GM19455 (cell line): ENCODE data around the gene BANP.
"Not testable (repeated sequence)": the region's sequence is repeated elsewhere in the genome, so short reads cannot be mapped to it uniquely, and the experiment has no call there.

Experiments
- ATAC-seq: cut with Tn5 transposase; IDR thresholded peaks from one replicate; pipeline ENCODE4 v1.9.1; 2021; ENCODE audit not compliant: unreplicated experiment

The BANP gene

DNA sequence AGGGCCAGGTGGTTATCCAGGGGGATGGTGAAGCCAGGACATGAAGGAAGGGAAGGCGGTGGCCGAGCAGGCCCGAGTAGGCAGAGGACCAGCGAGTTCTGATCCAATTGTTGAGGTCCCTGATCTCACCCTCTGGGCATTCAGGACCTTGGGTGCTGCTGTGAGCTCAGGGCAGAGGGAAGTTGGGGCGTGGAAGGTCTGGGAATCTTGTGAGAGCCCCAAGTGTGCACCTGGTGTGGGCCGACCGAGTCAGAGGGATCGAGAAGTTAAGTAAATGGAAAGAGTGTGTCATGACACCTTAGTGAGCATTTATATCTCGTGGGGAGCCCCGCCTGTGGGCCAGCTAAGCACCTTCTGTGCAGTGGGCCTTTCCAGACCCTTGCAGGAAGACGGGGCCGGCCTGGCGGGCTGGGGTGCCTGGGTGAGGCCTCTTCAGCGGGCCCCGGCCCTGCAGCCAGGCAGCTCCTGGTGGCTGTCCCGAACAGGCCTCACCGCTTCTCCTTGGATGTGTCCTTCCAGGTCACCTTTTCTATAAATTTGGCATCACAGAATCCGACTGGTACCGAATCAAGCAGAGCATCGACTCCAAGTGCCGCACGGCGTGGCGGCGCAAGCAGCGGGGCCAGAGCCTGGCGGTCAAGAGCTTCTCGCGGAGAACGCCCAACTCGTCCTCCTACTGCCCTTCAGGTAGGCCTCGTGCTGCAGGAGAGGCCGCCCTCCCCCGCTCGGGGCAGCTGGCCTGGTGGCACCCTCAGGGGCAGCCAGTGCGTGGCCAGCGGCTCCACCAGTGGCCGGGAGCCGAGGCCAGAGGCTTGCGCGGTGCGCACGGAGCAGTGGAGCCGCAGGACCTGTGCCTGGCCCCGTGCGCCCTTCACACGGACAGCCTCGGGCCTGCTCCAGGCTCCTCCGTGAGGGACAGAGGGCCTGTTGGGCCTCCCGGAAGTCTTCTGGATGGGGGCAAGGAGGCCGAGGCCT lies 76.0 kb downstream of the BANP start:
- no peak for ATAC-seq

GRCh38 chr16:88028177-88028930 lies 77.1 kb downstream of the BANP start:
- ATAC-seq, result not testable (repeated sequence)

DNA sequence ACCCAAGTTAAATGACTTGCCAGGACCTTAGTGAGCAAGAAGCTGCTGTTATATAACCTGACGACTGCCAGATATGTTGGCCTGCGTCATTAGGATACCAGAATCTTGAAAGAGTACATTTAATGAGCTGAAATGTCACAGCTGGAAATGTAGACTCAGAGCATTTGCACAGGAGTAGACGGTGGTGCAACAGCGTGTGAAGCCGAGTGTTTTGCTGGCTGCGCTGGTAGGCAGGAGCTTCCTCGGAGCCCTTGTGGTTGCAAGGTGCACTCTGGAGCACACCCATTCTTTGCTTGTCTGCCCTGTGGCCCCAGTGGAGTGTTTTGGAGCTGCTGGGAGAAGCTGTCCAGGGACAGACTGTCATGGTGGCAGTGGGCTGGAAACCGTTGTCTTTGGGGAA lies 79.3 kb downstream of the BANP start:
- ATAC-seq, result no peak

- ATAC-seq, result not testable (repeated sequence)
These were observed 79.7 kb downstream of the BANP start for GRCh38 chr16:88030961-88031360.

GRCh38 chr16:88033003-88033740 lies 81.9 kb downstream of the BANP start:
- not testable (repeated sequence) for ATAC-seq

GRCh38 chr16:88034770-88035169 lies 83.5 kb downstream of the BANP start:
- ATAC-seq, result no peak

- no peak for ATAC-seq
These were observed 84.1 kb downstream of the BANP start for GRCh38 chr16:88035292-88035691.

DNA sequence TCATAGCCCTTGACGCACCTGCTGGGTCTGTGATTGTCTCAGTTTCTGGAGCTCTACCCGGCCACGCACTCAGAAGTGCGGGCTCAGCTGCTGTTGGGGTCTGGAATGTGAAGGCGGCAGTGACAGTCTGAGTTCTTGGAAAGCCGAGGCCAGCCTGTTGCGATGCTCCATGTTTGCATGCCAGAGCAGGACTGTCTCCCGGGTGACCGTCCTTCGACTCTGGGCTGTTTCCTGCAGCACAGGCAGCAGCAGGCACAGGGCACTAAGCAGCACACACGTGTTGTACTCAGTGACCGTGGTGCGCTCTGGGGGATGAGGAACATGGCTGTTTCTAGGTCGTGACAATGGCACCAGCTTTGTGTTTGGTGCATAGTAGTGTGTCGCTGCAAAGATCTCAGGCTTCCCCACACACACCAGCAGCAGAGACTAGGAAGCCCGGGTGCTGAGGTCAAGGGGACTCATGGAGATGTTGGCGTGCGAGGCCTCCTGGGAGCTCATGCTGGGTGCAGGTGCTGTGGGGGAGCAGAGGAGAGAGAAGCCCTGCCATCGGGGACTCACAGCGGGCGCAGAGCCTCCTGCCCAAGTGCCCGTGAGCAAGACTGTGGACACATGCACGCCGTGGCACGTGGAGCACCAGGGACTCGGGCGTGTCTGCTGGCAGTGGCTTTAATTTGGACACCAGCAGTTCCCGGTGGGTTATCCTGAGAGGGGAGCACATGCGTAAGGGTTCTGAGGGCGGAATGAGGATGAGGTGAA lies 84.8 kb downstream of the BANP start:
- ATAC-seq, result not testable (repeated sequence)

GRCh38 chr16:88036640-88036996 lies 85.4 kb downstream of the BANP start:
- not testable (repeated sequence) for ATAC-seq

DNA sequence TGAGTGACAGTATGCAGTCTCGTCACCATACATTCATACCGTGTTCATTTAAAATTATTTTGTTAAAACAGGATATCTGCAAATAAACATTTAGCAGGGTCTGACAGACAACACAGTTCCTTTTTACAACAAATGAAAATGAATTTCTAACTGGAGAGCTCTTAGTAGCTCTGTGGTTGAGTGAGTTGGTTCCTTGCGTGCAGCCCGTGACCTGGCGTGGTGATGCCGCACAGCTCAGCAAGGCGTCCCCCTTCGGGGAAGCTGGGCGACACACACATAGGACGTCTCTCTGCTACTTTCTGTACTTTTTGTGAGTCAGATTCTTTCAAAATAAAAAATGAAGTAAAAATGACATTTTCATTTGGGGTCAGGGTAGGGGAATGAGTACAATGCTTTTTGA lies 86.1 kb downstream of the BANP start:
- not testable (repeated sequence) for ATAC-seq

- not testable (repeated sequence) for ATAC-seq
These were observed 86.8 kb downstream of the BANP start for GRCh38 chr16:88037876-88038525.

- not testable (repeated sequence) for ATAC-seq
These were observed 87.3 kb downstream of the BANP start for GRCh38 chr16:88038526-88038908.

DNA sequence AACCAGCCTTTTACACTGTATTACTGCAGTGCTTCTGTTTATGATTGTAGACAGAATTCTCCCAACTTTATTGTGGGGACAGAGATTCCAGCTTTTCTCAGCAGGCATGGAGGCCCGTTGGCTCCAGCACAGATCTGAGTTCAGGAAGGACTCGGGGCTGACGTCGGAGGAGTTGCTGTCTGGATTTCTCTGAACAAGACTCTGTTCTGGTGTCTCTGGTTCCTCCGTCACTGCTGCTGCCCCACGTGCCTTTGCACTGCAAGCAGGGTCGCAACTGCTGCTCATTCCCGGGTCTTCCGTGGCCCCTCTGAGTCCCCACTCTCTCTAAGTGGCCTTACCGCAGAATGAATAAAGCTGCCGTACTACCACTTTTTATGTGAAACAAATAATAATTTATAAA lies 88.4 kb downstream of the BANP start:
- no peak for ATAC-seq

DNA sequence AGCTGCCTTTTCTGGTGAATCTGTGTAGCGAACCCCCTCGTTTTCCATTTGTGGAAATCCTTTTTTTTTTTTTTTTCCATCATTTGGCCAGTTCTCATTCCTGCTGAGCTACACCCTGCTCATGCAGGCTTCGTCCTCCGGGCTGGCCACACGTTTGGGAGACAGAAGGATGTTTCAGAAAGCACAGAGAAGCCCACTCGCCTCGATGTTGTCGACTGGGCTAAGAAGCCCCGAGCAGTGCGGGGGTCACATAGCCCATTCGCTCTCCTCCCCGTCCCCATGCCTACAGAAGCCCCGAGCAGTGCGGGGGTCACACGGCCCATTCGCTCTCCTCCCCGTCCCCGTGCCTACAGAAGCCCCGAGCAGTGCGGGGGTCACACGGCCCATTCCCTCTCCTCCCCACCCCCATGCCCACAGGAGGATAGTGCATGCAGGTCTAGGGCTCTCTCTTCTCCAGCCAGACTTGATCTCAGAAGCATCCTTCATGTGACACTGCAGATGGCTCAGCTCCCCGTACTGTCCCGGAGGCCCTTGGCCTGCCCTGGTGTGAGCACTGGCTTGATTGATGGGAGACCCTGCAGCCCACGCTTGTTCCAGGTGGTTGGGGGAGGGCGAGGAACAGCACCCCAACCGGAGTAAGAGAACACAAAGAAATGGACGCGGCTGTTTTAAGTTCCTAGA lies 89.1 kb downstream of the BANP start:
- not testable (repeated sequence) for ATAC-seq

DNA sequence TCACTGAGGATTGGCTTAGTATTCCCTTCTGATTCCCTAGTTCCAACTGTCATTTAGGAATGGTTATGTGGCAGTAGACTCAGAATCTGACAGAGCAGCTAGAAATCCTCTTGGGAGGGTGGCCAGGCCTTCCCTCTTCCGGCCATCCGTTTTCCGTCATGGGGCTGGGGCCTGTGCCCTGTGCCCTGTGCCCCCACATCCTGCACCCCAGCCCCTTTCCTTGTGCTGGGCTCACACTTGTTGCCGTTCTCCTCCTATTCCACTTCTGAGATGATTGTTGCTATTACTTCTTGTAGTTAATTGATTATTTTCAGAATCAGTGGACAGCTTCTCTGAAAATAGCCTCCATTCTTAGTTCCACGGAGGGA lies 89.6 kb downstream of the BANP start:
- not testable (repeated sequence) for ATAC-seq

GRCh38 chr16:88041506-88041905 lies 90.3 kb downstream of the BANP start:
- not testable (repeated sequence) for ATAC-seq

DNA sequence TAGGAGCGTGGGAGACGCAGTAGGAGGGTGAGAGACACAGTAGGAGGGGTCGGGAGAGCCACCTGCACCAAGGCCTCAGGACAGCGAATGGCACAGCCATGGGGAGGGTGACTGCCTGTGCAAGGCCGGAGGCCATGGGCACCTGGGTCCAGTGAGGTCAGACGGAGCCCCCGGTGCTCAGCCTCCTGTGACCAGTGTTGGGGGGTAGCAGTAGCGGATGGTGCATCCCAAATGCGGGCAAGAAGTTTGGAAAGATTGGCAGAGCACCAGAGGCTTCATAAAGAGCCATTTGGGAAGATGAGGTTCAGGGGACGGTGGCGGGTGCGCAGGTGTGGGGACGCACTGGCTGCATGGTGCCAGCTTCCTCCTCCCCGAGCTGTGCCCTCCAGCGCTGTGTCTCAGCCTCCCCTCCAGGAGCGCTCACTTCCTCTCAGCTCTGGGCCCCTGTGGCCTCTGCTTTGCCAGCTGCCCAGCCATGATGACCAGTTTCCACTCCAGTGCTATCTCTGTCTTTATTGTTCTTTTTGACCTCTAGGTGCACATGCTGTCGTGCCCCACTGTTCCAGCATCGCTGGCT lies 90.8 kb downstream of the BANP start:
- not testable (repeated sequence) for ATAC-seq

- not testable (repeated sequence) for ATAC-seq
These were observed 92.1 kb downstream of the BANP start for GRCh38 chr16:88043208-88043910.
